NCI-H526 treated with DMSO at 0.1 percent for 48 hours (cell line): ENCODE data around the gene TSPAN32.

Source experiments
- DNase-seq: peaks from one replicate; lab custom pipeline; 2025; lab: John Stamatoyannopoulos, UW

Gene TSPAN32

GRCh38 chr11:2366276-2366675 lies 64.5 kb downstream of the TSPAN32 start:
- no peak for DNase-seq

DNA sequence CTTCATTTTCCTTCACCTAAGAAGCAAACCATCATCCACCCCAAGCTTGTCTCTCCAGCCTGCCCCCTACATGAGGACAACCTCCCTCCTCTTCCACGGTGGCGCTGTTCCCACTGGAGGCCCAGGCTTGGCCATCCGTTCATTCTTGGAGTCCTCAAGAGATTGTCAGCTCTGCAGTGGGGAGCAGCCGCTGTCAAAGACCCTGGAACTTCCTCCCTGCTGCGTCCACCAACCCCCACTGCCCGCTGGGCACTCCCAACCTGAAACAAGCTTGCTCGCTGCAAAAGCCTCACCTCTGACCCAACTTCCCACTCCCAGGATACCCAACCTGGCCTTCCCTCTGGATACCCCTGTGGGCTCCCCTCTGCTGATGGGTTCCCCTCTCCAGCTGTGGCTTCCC lies 64.9 kb downstream of the TSPAN32 start:
- DNase-seq: no peak

DNA sequence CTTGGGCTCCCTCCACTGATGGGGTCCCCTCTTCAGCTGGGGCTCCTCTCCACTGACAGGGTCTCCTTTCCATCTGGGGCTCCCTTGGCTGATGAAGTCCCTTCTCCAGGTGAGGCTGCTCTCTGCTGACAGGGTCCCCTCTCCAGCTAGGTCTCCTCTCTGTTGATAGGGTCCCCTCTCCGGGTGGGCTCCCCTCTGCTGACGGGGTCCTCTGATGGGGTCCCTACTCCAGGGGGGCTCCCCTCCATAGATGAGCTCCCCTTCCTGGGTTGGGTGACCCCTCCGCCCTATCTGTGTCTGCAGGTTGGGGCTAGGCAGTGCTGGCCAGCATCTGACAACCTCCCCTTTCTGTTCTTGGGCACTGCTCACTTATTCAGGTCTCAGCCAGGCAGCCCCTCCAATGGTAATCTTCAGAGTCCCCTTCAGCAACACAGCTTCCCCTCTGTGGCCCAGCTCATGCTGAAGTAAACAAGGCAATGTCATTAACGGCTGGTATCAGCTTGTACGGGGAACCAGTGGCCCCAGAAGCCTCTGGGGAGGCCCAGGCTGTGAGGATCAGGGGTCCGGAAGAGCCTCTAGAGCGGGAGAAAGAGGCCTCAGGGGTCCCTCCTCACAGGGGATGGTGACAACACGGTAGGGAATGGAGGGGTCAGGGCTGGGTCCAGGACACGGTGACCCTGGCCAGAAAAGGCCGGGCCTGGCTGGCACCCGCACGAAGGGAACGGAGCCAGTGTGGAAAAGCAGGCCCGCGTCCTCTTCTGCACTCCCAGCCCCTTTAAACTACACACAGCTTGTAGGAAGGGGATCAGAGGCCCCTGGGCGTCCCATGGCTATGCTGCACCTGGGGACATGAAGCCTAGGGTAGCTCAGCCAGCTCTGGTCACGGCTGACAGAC lies 65.7 kb downstream of the TSPAN32 start:
- no peak for DNase-seq
